ENCODE results near the gene ZSWIM6.

Gene ZSWIM6

GRCh38 chr5:61381968-61382367 is 49.9 kb downstream of the ZSWIM6 start:
- no peak for DNase-seq (ENCODE audit: insufficient read length, low spot score)
- TF ChIP-seq CTCF (IDR thresholded peaks at IDR 0.05; ENCODE audit: insufficient read depth, missing control alignments), result no peak
- FAIRE-seq, result no peak

GRCh38 chr5:61385627-61386026 is 53.6 kb downstream of the ZSWIM6 start:
- FAIRE-seq (no peak), DNase-seq (ENCODE audit: insufficient read length, low spot score) (no peak)
- TF ChIP-seq CTCF (IDR thresholded peaks at IDR 0.05; ENCODE audit: insufficient read depth, missing control alignments), result no peak

DNA sequence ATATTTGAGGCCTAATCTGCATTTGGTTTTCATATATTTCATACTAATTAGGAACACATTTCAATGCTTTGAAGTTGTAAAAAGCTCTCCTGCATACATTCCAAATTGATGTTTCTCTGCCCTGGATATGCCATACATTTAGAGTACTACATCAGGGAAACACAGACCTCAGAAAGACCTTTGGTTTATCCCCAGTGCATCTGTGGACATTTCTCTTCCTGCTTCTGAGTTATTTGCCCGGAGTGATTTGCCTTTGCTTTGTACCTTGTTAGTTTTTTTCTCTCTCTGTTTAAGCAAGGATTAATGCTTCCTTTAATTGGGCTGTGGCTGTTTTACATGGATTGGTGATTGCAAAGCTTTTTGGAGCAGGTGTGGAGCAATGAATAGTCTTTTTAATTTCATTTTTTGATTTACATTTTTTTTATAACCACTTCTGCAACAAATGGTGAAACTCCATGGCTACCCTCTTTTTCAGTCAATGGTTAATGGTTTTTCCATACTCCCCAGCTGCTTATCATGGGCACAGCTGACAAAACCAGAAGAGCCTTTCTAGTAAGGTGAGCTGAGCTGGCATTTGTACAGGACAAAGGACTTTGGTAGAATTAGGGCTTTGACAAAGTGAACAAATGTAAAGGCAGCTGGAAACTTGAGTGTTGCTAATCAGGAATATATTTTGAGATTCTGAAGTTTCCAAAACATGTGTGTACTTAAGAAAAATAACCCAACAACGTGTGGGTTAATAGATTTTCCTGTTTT is 54.2 kb downstream of the ZSWIM6 start:
- no peak for TF ChIP-seq CTCF (IDR thresholded peaks at IDR 0.05; ENCODE audit: insufficient read depth, missing control alignments)
- no peak for DNase-seq (ENCODE audit: insufficient read length, low spot score)
- no peak for FAIRE-seq

GRCh38 chr5:61389609-61390008 is 57.6 kb downstream of the ZSWIM6 start:
- DNase-seq (ENCODE audit: insufficient read length, low spot score) (no peak), FAIRE-seq (no peak)
- TF ChIP-seq CTCF (IDR thresholded peaks at IDR 0.05; ENCODE audit: insufficient read depth, missing control alignments), result no peak

DNA sequence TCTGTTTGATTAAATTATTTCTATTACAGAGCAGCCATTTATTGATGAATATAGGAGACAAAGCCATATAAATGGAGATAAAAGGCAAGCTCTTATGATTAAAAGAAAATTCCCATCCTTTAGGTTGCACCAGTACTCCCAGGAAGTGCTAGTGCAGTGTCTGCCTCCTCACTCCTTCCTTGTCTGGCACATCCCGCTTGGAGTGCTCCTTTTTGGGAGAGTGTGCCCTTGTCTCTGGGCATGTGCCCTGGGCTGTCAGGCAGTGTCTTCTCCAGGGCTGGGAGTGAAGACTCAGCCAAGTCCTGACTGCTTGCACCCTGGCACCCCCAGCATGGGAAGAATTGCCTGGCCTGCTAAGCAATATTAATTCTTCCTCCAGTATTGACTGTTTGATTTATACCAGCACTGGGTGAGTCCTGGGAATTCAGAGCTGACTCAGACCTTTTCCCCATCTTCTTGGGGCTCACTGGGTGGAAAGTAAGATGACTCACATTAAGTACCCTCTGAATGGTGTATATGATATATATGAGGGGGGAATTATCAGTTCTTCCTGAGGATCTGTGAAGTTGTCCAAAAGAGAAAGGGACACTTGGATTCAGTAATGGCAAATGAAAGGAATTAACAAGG is 62.1 kb downstream of the ZSWIM6 start:
- DNase-seq (ENCODE audit: insufficient read length, low spot score), result no peak
- no peak for FAIRE-seq
- no peak for TF ChIP-seq CTCF (IDR thresholded peaks at IDR 0.05; ENCODE audit: insufficient read depth, missing control alignments)

GRCh38 chr5:61394793-61395192 is 62.7 kb downstream of the ZSWIM6 start:
- TF ChIP-seq CTCF (IDR thresholded peaks at IDR 0.05; ENCODE audit: insufficient read depth, missing control alignments), result no peak
- DNase-seq (ENCODE audit: insufficient read length, low spot score) (no peak), FAIRE-seq (no peak)

GRCh38 chr5:61397238-61397637 is 65.2 kb downstream of the ZSWIM6 start:
- DNase-seq (ENCODE audit: insufficient read length, low spot score) (no peak), FAIRE-seq (no peak)

More at GRCh38 chr5:61397238-61397637, 65.2 kb downstream of the ZSWIM6 start:
- no peak for TF ChIP-seq CTCF (IDR thresholded peaks at IDR 0.05; ENCODE audit: insufficient read depth, missing control alignments)
